Measurements from ENCODE around the gene MUC6. TPM values are rescaled to one million over a fixed set of nuclear protein-coding genes. Genes with fewer than 3 reads are reported as not detected.

Gene MUC6
- total RNA-seq, 1 experiment from 2014 or later = not detected

- in situ Hi-C loops (cut with HindIII; ENCODE audit: low pct_unique_long_range_greater_than_20kb, low sequenced_read_pairs) = no loop called here
Observed at GRCh38 chr11:1030556-1030955, 6.0 kb downstream of the MUC6 start.

GRCh38 chr11:1030086-1030485 is 6.4 kb downstream of the MUC6 start:
- in situ Hi-C loops (cut with HindIII; ENCODE audit: low pct_unique_long_range_greater_than_20kb, low sequenced_read_pairs) = no loop called here
- no peak for DNase-seq (ENCODE audit: low read depth, low spot score)

More at GRCh38 chr11:1030556-1030955, 6.0 kb downstream of the MUC6 start:
- no peak for DNase-seq (ENCODE audit: low read depth, low spot score)

- no peak for DNase-seq (ENCODE audit: low read depth, low spot score)
- in situ Hi-C loops (cut with HindIII; ENCODE audit: low pct_unique_long_range_greater_than_20kb, low sequenced_read_pairs) = no loop called here
Observed at GRCh38 chr11:1029654-1030053, 6.9 kb downstream of the MUC6 start.

GRCh38 chr11:1029051-1029450 is 7.5 kb downstream of the MUC6 start:
- DNase-seq (ENCODE audit: low read depth, low spot score) = no peak
- in situ Hi-C loops (cut with HindIII; ENCODE audit: low pct_unique_long_range_greater_than_20kb, low sequenced_read_pairs) = no loop called here

GRCh38 chr11:1028616-1029015 is 7.9 kb downstream of the MUC6 start:
- DNase-seq (ENCODE audit: low read depth, low spot score) = no peak
- in situ Hi-C loops (cut with HindIII; ENCODE audit: low pct_unique_long_range_greater_than_20kb, low sequenced_read_pairs) = no loop called here

GRCh38 chr11:1028291-1028540 is 8.3 kb downstream of the MUC6 start:
- in situ Hi-C loops (cut with HindIII; ENCODE audit: low pct_unique_long_range_greater_than_20kb, low sequenced_read_pairs) = no loop called here
- DNase-seq (ENCODE audit: low read depth, low spot score) = no peak

GRCh38 chr11:1027483-1028290 is 8.8 kb downstream of the MUC6 start:
- in situ Hi-C loops (cut with HindIII; ENCODE audit: low pct_unique_long_range_greater_than_20kb, low sequenced_read_pairs) = no loop called here
- DNase-seq (ENCODE audit: low read depth, low spot score) = no peak

GRCh38 chr11:1026641-1027482 is 9.7 kb downstream of the MUC6 start:
- no peak for DNase-seq (ENCODE audit: low read depth, low spot score)
- in situ Hi-C loops (cut with HindIII; ENCODE audit: low pct_unique_long_range_greater_than_20kb, low sequenced_read_pairs) = no loop called here

GRCh38 chr11:1026163-1026450 is 10.4 kb downstream of the MUC6 start:
- in situ Hi-C loops (cut with HindIII; ENCODE audit: low pct_unique_long_range_greater_than_20kb, low sequenced_read_pairs) = no loop called here
- DNase-seq (ENCODE audit: low read depth, low spot score) = no peak

GRCh38 chr11:1025410-1026162 is 10.9 kb downstream of the MUC6 start:
- in situ Hi-C loops (cut with HindIII; ENCODE audit: low pct_unique_long_range_greater_than_20kb, low sequenced_read_pairs) = no loop called here

GRCh38 chr11:1024597-1025409 is 11.7 kb downstream of the MUC6 start:
- in situ Hi-C loops (cut with HindIII; ENCODE audit: low pct_unique_long_range_greater_than_20kb, low sequenced_read_pairs) = no loop called here
- no peak for DNase-seq (ENCODE audit: low read depth, low spot score)

More at GRCh38 chr11:1025410-1026162, 10.9 kb downstream of the MUC6 start:
- DNase-seq (ENCODE audit: low read depth, low spot score) = no peak

GRCh38 chr11:1023811-1024596 is 12.5 kb downstream of the MUC6 start:
- in situ Hi-C loops (cut with HindIII; ENCODE audit: low pct_unique_long_range_greater_than_20kb, low sequenced_read_pairs) = no loop called here
- no peak for DNase-seq (ENCODE audit: low read depth, low spot score)

- in situ Hi-C loops (cut with HindIII; ENCODE audit: low pct_unique_long_range_greater_than_20kb, low sequenced_read_pairs) = no loop called here
- DNase-seq (ENCODE audit: low read depth, low spot score) = no peak
Observed at GRCh38 chr11:1022908-1023810, 13.4 kb downstream of the MUC6 start.

GRCh38 chr11:1022411-1022810 is 14.1 kb downstream of the MUC6 start:
- in situ Hi-C loops (cut with HindIII; ENCODE audit: low pct_unique_long_range_greater_than_20kb, low sequenced_read_pairs) = no loop called here
- DNase-seq (ENCODE audit: low read depth, low spot score) = no peak

GRCh38 chr11:1020211-1020905 is 16.2 kb downstream of the MUC6 start:
- in situ Hi-C loops (cut with HindIII; ENCODE audit: low pct_unique_long_range_greater_than_20kb, low sequenced_read_pairs) = no loop called here

More at GRCh38 chr11:1020211-1020905, 16.2 kb downstream of the MUC6 start:
- no peak for DNase-seq (ENCODE audit: low read depth, low spot score)

Measured in SK-MEL-5 (cell line).